Posterior cingulate gyrus (tissue), 11 donors: ENCODE data around the gene SEMA4D.
"Not testable (repeated sequence)": the region's sequence is repeated elsewhere in the genome, so short reads cannot be mapped to it uniquely, and the experiment has no call there.

Experiments used
- DNase-seq, 10 donors: peaks; one replicate each; pipeline versions ENCODE4 v3.0.0 to v3.0.0-alpha.2; 2020 to 2021; ENCODE audit warnings: mixed read lengths in 3 of 10
- intact Hi-C: fragments of 100-400 bp; cut with DNase I; formaldehyde crosslinking; loops from one replicate; pipeline ENCODE4 v1.15.1; 2023

SEMA4D gene

GRCh38 chr9:89351584-89352300 lies 146.2 kb downstream of the SEMA4D start:
- intact Hi-C loops, result no loop called here
- DNase-seq, result peak in 1 of 10 donors; percentile 44

DNA sequence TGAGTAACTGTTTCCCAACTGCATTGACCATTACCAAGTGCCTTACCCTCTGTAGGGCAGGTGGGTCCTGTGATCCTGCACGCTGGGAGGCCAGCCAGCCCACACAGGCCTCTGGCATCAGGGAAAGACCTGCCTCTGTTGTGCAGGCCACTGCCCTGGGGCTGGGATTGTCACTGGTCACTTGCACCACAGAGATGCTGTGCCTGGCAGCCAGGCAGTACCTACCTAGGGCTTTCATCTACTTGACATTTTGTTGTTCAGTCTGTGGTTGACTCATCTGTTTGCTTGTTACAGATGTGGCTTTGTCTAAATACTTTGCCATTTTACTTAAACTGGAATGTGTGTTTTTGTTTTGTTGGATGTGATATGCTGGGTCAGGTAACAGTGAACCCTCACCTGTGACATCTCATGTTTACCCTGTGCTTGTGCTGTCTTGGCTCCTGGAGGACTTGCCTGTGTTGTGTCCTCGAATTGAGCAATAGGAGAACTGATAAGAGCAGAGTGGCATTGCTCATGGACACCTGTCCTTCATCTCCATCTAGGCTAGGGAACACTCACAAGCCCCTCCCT lies 146.8 kb downstream of the SEMA4D start:
- peak in 1 of 10 donors; percentile 51 for DNase-seq
- intact Hi-C loops, result no loop called here

GRCh38 chr9:89349607-89350006 lies 148.3 kb downstream of the SEMA4D start:
- no peak for DNase-seq
- intact Hi-C loops, result no loop called here

DNA sequence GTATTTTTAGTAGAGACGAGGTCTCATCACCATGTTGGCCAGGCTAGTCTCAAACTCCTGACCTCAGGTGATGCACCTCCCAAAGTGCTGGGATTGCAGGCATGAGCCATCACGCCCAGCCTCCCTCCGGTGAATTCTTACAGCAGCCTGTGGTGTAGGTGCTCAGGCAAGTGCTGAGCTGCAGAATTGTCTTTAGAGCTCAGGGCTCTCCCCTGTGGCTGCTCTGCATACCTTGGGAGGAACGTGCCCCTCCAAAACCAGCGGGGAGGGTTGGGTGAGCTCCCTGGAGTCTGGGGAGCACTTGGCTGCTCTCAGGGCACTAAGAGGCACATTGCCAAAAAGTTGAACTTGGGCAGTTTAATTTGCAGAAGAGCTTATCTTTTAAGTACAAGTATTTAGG lies 150.3 kb downstream of the SEMA4D start:
- no peak for DNase-seq
- intact Hi-C loops, result no loop called here

GRCh38 chr9:89346696-89347095 lies 151.2 kb downstream of the SEMA4D start:
- DNase-seq, result no peak
- intact Hi-C loops, result no loop called here

DNA sequence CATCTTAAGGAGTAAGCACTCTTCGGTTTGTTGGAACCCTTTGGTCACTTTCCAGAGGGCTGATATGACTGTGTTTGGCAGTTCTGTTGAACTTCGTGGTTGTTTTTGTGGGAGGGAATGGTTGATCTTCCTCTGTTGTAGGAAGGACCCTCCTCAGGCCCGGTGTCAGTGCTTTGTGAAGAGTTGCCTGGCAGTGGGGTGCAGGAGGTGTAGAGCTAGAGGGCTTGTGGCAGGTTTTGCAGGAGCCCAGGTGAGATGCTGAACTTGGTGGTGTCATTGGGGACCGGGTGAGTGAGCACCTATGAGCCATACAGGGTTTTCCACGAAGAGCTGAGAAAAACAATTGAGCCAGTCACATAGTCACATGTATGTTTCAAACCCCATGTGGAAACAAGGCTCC lies 152.4 kb downstream of the SEMA4D start:
- intact Hi-C loops, result no loop called here
- DNase-seq, result no peak

DNA sequence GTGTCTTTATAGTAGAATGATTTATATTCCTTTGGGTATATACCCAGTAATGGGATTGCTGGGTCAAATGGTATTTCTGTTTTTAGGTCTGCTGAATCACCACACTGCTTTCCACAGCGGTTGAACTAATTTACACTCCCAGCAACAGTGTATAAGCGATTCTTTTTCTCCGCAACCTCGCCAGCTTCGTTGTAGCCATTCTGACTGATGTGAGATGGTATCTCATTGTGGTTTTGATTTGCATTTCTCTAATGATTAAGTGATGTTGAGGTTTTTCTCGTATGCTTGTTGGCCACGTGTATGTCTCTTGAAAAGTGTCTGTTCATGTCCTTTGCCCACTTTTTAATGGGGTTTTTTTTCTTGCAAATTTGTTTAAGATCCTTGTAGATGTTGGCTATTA lies 154.1 kb downstream of the SEMA4D start:
- intact Hi-C loops, DNase-seq: not testable (repeated sequence)

DNA sequence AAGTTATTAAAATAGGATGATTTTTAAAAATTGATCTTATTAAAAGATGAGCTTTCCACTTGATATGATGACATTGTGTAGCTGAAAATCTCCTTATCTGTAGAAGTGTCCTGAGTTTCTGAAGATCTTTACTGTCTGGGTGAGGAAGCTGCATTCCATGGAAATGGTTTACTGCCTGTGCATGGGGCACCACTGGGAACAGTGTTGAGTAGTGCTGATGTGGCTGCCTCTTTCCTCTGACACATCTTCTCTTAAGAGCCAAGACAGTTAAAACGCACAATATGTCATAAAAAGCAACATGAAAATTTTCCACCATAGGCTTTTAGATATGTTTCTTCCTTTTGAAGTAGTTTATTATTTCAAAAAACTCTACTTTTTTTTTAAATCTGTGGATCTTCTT lies 155.0 kb downstream of the SEMA4D start:
- intact Hi-C loops, result no loop called here
- DNase-seq, result no peak

DNA sequence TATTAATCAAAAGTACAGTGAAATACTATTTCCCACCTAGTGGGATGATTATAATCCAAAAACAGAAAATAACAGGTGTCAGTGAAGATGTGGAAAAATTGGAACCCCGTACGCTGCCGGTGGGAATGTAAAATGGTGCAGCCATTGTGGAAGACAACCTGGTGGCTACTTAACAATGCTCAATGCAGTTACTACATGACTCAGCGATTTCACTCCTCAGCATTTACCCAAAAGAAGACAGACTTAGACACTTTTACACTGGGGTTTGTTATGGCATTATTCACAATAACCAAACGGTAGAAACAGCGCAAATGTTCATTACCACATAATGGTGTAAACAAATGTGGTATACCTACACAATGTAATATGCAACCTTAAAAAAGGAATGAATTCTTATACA lies 155.7 kb downstream of the SEMA4D start:
- no peak for DNase-seq
- intact Hi-C loops, result no loop called here

GRCh38 chr9:89340332-89340731 lies 157.6 kb downstream of the SEMA4D start:
- intact Hi-C loops, result no loop called here
- no peak for DNase-seq

- DNase-seq, result no peak
- intact Hi-C loops, result no loop called here
Measured at GRCh38 chr9:89339807-89340206, 158.1 kb downstream of the SEMA4D start.

- intact Hi-C loops, result no loop called here
- no peak for DNase-seq
Measured at GRCh38 chr9:89330513-89330912, 167.4 kb downstream of the SEMA4D start.

GRCh38 chr9:89329917-89330316 lies 168.0 kb downstream of the SEMA4D start:
- intact Hi-C loops, result no loop called here
- DNase-seq, result no peak

- intact Hi-C loops, result no loop called here
- no peak for DNase-seq
Measured at GRCh38 chr9:89328064-89328463, 169.8 kb downstream of the SEMA4D start.

GRCh38 chr9:89325733-89326132 lies 172.2 kb downstream of the SEMA4D start:
- DNase-seq, result no peak
- intact Hi-C loops, result no loop called here

- intact Hi-C loops, result no loop called here
- DNase-seq, result no peak
Measured at GRCh38 chr9:89323390-89323789, 174.5 kb downstream of the SEMA4D start.

DNA sequence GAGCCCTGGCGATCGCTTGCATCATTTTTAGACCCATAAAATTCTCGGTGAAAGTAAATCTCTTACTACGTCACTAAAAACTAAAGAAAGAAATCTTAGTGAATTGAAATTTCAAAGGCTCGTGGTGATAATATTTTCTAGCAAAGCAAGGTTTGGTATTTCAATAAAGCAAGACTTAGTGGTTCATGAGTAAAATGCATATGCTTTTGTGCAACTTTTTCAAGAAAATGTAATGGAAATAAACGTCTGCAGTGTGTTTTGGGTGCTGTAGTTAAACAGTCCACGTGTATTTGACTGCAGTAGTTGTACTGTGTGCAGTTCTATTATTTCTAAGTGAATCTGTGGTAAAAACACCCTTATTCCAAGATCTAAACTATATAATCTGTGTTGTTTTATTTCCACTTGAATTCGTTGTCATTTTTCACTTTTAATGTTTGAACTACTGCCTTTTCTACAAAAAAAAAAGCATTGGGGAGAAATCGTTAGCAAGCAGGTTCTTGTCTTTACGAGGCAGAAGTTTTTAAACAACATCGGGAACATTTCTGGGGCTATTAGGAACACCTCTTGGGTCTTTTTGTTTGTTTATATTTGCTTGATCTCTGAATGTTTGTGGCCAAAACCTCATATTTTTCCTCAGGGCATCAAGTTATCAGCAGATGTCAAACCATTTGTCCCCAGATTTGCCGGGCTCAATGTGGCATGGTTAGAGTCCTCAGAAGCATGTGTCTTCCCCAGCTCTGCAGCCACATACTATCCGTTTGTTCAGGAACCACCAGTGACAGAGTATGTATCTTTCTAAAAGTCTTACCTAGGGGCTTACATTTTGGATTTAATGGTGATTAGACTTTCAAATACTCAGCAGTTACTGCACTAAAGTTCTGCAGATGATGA lies 178.7 kb downstream of the SEMA4D start:
- intact Hi-C loops, result loop anchor here (2.0 to 10.0 kb wide), 2 partner anchors 144 to 230 kb away; partner anchors contain the start of gene SHC3
- no peak for DNase-seq

DNA sequence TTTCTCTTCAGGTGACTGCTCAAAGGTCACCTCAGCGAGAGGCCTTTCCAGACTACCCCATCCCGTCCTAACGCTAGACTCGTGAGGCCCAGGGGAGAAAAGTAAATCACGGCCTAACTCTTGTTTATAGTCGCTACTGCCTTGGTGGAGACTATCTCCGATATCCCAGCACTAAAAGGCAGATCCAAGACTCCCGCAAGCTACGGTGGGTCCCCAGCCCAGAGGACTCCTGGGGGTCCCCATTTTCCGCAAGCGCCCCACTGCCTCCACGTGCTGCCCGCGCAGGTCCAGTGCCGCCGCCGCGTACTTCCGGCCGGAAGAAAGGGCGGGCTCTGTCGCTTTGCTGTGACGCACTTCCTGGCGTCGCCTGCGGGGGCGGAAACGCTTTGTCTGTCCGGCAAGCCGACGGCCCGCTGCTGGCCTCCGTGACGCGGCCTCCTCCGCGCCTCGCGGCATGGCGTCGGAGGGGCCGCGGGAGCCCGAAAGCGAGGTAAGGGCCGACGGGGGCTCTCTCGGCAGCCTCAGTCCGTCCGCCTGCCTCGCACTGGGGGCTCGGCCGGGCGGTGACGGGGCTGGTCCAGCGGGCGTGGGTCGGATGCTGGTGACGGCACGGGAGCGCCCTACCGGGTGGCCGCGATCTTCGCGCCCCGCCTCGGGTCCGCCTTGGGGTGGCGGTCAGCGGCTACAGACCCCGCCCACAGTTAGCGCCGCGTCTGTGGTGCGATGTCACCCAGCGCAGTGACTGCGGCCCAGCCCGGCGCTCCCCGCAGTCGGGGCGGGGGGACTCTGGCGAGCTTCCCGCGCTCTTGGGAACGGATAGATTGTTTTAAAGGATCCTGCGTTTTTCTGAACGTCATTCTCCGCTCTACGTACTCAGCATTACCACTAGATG lies 179.5 kb downstream of the SEMA4D start, which contains the start of gene SECISBP2:
Gene SECISBP2 (plus strand): TSS at position 378 of the 892 bp plus-strand sequence. CDS start 77 bp downstream, at position 455.
- peak; percentile 90 to 99 (median 94) for DNase-seq
- intact Hi-C loops, result loop anchor here (1.0 to 10.0 kb wide), 3 partner anchors 8 to 230 kb away; partner anchors contain the start of gene SHC3

- intact Hi-C loops, result loop anchor here (10.0 kb wide), 1 partner anchor 142 kb away; the partner anchor contains the start of gene SHC3
- DNase-seq, result no peak
Measured at GRCh38 chr9:89317282-89317681, 180.6 kb downstream of the SEMA4D start.

DNA sequence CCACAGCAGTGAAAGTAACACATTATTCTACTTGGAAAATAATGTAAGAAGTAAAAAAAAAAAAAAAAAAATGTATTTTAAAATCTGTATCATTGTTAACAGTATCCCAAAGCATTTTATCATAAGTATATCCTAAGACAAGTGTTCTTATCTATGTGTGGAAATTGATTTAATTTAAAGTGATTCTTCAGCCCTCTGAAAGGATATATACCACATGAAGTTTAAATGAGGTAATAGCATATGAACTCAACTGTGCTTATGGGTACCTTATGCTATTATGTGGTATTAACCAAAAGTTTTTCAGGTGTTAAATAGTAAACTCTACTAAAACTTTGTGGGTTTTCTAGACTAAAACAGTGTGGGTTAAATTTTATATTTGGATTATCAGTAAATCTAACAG lies 182.4 kb downstream of the SEMA4D start:
- DNase-seq, result no peak
- intact Hi-C loops, result loop anchor here (10.0 kb wide), 1 partner anchor 141 kb away; the partner anchor contains the start of gene SHC3
